Adrenal gland (tissue), 5 donors: ENCODE measurements around the gene ASTE1.

ENCODE experiments used
- CTCF ChIP-seq, 6 experiments: fragments of 450-650 bp in 4 of 6; fragments of 200-600 bp in 2 of 6; sonication (generic) in 1 of 6; IDR thresholded peaks; 1 replicate in 5 of 6; 2 replicates in 1 of 6; pipeline versions ENCODE4 v1.5.1 to v1.8.0; 2016 to 2021; ENCODE audit warnings: antibody characterized with exemption in 6 of 6, mild to moderate bottlenecking in 2 of 6, moderate library complexity in 1 of 6
- POLR2A ChIP-seq, 2 donors: fragments of 450-650 bp; IDR thresholded peaks; one replicate each; pipeline ENCODE4 v1.6.1; 2017; ENCODE audit warnings: antibody characterized with exemption in 2 of 2, mild to moderate bottlenecking in 2 of 2, moderate library complexity in 1 of 2
- donor health status: DM: no; HTN: no; CAD: no.

DNA sequence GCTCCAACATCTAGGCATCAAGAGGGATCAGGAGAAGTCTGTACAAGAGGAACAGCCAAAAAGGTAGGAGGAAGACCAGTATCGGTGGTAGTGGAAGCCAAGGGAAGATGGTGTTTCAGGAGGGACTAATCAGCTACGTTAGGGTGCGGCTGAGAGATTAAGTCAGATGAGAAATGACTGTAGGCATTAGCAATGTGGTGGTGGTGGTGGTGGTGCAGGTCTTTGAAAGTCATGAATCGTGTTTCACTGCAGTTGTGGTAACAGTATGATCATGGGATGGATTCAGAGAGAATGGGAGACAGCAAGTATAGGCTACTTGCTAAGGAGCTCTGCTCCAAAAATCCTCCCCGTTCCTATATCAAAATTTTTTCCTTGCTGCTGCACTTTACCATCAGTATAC is 35.5 kb downstream of the ASTE1 start:
- no peak for TF ChIP-seq CTCF (IDR thresholded peaks at IDR 0.05)
- TF ChIP-seq POLR2A (IDR thresholded peaks at IDR 0.05), result no peak
